HG03103 (cell line): Measurements from ENCODE around the gene NOTCH1.
"Not testable (repeated sequence)": the region's sequence is repeated elsewhere in the genome, so short reads cannot be mapped to it uniquely, and the experiment has no call there.

Experiments
- ATAC-seq: cut with Tn5 transposase; IDR thresholded peaks from one replicate; pipeline ENCODE4 v1.9.1; 2021; ENCODE audit warnings: low read depth; ENCODE audit not compliant: unreplicated experiment

Gene NOTCH1

DNA sequence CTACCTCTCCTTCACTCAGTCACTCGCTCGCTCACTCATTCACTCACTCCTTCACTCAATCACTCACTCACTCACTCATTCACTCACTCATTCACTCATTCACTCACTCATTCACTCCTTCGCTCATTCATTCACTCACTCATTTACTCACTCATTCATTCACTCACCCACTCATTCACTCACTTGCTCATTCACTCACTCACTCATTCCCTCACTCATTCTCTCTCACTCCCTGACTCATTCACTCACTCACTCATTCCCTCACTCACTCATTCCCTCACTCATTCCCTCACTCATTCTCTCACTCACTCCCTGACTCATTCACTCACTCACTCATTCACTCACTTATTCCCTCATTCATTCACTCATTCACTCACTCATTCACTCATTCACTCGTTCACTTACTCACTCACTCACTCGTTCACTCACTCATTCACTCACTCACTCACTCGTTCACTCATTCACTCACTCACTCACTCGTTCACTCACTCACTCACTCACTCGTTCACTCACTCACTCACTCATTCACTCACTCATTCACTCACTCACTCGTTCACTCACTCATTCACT is 33.9 kb upstream of the NOTCH1 start:
- ATAC-seq: not testable (repeated sequence)

DNA sequence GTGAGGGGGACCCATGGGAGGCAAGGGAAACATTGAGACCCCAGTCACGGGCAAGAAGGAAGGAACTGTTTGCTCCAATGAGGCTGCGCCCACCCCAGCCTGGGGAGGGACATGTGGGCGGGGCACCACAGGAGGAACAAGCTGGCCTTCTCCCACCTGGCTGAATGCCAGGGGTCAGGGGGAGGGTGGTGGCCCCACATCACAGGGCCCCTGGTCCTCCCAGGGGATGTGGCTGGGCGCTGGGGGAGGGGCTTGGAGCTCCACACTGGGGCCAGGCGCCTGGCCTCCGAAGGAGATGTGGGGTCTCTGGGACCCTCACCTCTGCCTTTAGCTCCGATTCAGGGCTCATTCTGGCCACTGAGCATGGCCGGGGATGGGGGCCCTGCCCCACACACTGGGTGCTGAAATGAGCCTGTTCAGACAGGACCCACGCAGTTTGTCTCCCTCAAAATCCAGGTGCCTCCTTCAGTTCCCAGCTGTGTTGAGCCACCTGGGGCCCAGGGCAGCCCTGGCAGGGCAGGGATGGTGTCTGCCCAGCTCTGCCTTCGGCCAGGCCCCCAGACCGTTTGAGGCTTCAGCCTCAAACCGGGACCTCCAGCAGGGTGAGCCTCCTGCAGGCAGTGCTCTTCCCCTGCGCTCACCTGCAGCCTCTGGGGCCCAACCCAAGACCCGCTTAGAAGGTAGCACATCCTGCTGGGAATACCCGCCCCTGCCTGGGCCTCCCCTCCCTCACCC is 33.2 kb upstream of the NOTCH1 start:
- no peak for ATAC-seq

DNA sequence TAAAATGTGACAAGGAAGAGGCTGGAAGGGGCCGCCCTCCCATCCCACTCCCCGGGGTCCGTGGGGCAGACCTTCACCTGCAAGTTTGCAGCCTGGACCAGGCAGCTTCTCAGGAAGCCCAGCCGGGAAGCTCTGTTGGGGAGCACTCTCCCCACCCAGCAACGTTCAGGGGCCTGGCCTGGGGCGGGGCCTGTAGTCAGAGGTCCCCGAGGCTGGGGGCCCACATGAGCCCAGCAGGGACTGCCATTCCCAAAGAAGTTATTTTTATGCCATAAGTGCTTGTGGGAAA is 32.7 kb upstream of the NOTCH1 start:
- no peak for ATAC-seq

DNA sequence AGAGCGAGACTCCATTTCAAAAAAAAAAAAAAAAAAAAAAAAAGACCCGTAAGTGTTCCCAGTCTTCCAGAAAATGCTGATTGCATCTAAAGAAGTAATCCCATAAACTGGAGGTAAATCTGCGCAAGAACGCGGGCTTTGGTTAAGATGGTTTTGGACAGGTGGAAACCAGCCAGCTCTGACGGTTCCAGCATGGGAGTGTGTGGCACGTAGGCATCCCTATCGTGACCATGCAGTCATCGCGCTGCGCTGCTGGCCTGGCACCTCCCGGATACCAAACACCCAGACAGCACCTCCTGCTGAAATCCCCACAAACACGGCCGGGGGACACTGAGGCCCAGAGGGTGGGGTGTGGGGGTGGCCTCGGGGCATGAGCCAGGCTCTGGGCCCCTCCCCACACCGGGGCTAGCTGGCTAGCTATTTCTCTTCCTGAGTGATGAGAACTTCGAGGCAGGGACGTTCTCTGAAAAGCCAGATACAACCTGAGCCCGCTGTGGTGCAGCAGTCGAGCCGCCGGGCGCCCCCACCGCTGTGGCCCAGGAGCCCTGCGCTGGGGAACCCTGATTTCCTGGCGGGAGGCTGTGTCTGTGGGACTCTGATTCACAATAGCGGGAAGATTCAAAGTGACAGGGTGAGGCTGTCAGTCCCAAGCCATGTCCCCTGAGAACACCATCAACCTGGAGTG is 32.2 kb upstream of the NOTCH1 start:
- ATAC-seq: no peak

DNA sequence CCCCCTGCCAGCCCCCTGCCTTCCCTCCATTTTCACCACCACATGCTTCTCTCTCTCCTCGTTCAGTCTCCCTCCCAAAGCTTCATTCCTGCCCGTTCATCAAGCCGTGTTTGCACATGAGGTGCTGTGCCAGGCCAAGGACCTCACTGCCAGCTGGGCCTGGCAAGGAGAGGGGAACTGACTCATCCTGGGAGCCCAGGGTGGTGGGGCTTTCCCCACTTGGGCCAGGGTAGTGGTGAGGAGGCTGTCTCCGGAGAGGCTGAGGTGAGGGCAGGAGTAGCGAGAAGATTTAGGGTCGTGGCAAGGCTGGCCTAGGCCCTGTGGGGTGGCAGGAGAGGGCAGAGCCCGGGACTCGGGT is 30.4 kb upstream of the NOTCH1 start:
- no peak for ATAC-seq

DNA sequence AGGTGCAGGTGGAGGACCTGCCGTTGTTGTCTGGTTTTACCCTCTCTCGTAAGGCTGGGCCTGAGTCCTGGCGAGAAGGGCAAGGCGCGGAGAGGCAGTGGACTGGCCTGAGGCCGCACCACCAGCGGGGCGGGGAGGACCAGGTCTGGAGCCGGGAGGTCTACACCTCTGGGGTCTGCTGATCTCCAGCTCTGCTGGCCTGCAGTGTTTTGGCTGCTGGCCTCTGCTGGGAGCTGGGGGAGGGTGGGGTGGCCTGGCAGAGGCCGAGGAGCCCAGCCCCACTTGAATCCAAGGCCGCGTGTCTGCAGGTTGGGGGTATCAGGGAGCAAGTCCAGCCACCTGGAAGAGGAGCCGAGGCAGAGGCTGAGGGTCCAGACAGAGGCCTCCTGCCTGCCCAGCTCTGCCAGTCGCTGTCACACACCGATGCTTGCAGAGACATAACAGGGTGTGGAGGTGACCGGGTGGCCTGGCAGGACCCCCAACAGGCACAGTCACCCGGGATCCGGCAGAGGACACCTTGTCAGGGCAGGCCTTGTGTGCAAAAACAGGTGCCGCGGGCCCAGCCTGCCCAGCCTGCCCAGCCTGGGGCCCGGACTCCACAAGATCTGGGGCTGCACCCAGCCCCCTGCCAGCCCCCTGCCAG is 29.9 kb upstream of the NOTCH1 start:
- ATAC-seq: no peak

DNA sequence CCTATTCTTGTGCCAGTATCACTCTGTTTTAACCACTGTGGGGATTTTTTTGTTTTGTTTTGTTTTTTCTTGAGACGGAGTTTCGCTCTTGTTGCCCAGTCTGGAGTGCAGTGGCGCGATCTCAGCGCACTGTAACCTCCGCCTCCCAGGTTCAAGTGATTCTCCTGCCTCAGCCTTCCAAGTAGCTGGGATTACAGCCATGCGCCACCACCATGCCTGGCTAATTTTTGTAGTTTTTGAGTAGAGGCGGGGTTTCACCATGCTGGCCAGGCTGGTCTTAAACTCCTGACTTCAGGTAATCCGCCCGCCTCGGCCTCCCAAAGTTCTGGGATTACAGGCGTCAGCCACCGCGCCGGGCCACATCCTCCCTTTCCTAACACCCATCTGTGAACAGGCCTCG is 28.8 kb upstream of the NOTCH1 start:
- not testable (repeated sequence) for ATAC-seq

DNA sequence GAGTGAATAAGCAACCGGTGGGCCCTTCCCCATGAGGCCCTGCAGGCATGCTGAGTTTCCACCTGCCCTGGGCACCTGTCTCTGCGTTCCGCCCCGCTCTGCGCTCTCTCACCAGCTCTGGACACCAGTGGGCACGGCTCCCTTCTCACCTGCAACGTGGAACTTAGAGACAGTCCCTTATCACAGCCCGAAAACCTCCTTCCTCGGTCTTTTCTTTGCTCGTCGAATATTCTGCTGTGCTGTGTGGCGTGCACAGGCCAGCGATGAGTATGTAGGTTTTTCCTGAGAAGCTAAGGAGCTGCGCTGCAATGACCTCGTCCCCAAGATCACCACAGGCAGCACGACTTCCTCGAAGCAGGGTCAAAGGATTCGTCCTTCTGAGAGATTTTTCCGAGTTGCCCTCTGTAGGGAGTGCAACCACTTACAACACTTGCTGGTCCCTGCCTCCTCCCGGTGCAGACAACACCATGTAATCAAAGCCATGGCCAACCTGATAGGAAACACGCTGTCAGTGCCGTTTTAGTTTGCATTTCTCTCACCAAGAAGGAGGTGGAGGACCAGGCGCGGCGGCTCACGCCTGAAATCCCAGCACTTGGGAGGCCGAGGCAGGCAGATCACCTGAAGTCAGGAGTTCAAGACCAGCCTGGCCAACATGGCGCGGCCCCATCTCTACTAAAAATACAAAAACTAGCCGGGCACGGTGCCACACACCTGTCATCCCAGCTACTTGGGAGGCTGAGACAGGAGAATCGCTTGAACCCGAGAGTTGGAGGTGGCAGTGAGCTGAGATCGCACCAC is 27.2 kb upstream of the NOTCH1 start:
- ATAC-seq: no peak

DNA sequence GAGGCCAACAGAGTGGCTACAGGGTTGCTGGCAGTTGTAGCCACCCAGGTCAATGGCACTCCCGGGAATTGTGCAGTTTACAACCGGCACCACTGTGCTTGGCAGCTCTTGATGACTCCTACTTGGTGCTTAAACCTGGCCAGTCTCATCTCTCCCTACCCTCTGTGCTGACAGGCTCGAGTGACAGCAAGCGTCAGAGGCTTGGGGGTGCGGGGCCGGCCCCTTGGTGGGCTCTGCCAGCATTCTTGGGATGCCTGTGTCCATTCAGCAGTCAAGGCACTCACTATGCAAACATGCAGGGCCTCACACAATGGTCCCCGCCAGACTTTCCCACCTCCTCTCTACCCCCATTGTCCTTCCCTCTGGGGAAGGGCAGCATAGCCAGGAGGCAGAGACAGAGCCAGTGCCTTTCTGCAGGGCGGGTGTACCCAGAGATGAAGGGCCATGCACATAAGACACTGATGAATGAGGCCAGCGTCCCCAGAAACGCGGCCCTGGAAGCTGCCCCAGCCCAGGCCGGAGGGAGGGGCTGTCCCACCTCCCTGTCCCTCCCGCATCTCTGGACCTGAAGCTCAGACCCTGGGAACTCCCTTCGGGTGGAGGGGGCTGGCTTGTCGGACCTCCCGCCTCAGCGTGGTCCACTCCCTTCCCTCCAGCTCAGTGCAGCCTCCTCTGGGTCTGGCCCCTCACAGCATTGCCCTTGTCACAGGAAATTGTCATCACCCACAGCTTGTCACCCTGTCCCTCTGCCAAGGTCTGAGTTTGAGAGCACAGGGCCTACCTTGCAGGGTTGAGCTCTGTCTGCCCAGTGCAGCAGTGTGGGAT is 26.4 kb upstream of the NOTCH1 start:
- ATAC-seq: no peak

DNA sequence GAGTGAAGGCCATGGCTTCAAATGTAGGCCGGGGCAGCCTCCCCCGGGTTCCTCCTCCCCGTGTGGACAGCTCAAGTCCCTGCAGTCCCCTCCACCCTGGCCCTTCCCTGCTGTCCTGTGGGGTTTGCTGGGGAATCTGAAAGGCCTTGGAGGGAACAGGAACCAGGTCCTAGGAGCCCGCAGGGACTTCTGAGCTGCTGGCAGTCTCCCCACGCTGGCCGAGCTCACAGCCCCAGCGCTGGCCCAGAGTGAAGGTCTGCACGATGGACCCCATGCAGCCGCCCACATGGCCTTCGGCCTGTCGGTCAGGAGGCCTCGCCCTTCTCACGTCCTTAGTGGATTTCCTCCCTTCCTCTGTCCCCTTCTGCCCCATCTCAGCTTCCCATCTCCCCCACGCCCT is 25.7 kb upstream of the NOTCH1 start:
- ATAC-seq: no peak

DNA sequence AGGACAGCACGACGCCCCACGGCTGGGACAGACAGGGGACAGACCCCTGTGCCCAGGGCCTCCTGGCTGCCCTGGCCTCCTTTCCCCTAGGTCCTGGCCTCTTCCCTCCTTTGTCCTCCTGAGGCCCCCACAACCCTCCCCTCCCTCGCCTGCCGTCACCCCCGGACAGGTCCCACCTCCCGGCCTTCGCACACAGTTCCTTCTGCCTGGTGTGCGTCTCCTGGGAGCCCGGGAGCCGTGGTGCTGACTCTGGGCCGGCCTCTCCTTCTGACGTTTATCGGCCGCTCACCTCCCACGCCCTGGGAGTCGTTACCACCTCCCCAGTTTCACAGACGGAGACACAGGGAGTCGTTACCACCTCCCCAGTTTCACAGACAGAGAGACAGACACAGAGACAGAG is 25.1 kb upstream of the NOTCH1 start:
- no peak for ATAC-seq

DNA sequence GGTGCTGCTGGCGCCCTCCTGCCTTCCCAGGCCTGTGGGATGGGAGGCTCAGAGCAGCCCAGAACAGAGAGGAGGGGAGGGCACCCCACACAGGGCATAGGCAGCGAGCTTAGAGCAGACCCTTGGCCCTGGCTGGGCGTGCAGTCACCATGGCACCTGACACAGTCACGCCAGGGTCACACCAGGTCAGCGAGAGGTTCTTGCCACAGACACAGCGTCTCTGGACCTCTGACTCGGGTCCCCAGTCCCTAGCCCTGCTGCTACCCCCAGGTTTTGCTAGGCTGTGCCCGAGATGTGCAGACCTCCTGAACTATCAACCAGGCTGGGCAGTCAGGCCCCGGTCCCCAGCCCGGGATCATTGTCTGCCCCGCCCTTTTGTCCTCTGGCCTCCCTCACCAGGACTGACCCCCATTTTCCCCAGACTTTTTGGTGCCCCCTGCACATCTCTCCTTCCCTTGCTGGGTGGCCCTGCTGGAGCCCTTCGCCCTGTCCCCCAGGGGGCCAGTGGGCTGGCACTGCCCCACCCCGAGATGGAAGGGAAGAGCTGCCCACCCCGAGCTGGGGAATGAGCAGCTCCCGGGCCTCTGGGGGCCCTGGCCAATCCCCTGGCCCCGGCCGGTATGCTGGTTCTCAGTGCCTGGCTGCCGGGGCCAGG is 24.5 kb upstream of the NOTCH1 start:
- ATAC-seq: no peak

DNA sequence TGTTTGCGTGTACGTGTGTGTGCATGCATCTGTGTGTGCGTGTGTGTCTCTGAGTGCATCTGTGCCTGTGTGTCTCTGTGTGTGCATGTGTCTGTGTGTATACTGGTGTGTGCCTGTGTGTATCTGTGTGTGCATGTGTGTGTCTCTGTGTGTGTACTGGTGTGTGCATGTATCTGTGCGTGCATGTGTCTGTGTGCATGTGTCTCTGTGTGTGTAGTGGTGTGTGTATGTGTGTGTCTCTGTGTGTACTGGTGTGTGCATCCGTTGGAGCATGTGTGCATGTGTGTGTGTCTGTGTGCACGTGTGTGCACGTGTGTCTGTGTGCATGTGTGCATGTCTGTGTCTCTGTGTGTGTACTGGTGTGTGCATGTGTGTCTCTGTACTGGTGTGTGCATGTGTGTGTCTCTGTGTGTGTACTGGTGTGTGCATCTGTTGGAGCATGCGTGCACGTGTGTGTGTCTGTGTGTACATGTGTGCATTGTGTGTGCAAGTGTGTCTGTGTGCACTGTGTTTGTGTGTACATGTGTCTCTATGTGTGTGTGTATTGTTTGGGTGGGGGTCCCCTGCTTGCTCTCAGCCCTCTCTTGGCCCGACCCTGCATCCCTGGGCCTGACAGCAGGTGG is 23.8 kb upstream of the NOTCH1 start:
- no peak for ATAC-seq

DNA sequence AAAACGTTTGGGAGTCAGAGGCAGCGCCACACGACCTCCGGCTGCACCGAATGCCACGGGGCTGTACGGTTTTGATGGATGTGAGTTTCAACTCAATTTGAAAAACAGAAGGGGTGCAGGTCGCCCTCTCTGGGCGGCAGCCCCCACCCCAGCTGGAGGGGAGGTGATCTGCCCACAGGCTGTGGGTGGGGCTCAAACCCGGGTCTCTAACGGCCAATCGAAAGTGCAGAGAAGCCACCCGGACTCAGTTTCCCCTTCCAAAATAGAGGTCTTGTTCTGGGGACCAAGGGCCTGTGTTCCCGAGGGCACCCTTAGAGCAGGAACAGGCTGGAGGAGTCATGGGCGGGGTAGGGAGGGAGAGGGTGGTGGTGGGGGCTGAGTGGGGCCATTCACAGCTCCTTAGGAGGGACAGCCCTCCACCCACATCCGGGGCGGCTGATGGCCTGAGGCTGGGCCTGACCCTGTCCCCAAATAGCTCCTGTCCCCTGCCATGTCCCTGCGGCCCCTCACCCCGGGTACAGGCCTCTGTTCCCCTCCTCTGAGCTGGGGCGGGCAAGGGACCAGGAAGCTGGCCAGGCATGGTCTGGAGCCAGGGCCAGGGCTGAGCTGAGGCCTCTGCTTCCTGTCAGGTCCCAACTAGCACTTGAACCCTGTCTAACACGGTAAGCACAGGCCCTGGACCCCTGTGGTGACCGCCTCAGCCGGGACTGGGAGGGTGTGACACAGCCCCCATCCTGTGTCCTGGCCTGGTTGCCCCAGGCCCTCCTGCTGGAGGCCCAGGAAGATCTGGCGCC is 22.6 kb upstream of the NOTCH1 start:
- ATAC-seq: no peak

DNA sequence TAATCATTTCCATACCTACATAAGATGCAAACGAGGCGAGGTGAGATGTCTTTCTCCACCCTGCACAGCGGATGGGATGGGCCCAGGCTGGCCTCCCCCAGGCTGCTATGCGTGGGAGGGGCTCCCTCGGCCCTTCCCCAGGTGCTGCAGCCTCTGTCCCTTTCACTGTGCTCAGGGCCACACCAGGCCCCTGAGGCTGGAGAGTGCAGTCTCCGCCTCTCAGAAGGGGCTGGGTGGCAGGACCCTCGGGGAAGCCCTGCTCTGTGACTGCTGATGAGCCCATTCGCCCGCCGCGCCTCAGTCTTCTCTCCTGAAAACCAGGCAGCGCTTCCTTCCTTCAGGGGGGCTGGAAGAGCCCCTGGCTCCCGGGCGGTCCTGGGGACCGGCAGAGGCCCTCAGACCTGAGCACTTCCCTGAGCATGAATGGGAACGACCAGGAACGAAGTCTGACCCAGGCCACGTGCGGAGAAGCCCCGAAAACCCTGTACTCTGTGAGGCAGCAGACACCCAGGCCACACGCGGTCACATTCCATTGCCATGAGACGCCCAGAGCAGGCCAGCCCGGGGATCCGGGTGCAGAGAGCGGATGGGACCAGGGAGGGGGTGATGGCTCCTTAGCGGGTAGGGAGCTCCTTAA is 21.9 kb upstream of the NOTCH1 start:
- ATAC-seq: no peak

DNA sequence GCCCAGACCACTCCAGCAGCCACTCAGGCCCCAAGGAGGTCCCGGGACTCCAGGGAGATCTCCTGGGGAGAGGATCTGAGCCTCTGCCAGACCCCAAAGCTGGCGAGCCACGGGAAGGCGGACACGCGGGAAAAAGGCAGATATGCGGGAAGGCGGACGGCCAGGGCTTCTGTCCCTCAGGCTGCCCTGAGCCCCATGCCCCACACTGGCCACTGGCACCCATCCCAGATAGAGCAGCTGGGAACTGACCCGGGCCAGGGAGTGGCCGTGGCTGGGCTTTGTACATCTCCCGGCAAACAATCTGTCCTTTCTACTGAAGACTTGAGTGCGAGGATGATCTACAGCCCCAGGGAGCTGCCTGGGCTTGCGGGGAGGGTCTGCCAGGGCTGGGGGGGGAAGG is 21.1 kb upstream of the NOTCH1 start:
- ATAC-seq: no peak

DNA sequence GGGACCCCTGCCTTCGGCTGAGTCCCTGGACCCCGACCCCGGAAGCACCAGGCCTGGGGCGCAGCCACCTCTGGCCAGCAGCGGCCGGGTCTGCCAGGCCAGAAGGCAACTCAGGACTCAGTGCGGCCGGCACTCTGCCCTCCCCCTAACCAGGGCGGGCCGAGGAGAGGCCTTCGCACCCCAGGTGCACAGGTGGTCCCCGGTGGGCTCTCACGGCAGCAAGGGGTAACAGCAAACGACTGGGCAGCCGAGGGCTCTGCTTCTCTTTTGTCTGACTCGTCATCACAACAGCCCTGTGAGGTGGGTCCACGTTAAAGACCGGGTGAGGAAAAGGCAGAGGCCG is 20.7 kb upstream of the NOTCH1 start:
- no peak for ATAC-seq
